HUDEP-2 (cell line): ENCODE measurements around the gene ASF1B.

Experiments used
- DNase-seq, 76 experiments: peaks; one replicate each; lab custom pipeline; 2025; ENCODE audit not compliant: unreplicated experiment in 76 of 76; lab: John Stamatoyannopoulos, UW

Gene ASF1B

GRCh38 chr19:14112051-14112808 is 24.2 kb downstream of the ASF1B start:
- no peak for DNase-seq

- DNase-seq = no peak
Observed at GRCh38 chr19:14111486-14111885, 24.9 kb downstream of the ASF1B start.

GRCh38 chr19:14110650-14111049 is 25.7 kb downstream of the ASF1B start:
- no peak for DNase-seq

GRCh38 chr19:14107581-14108461 is 28.6 kb downstream of the ASF1B start:
- DNase-seq = no peak

- DNase-seq = no peak
Observed at GRCh38 chr19:14106840-14107239, 29.5 kb downstream of the ASF1B start.

- DNase-seq = no peak
Observed at GRCh38 chr19:14105680-14106079, 30.7 kb downstream of the ASF1B start.

GRCh38 chr19:14103310-14103709 is 33.1 kb downstream of the ASF1B start:
- DNase-seq = peak in 23 of 76 experiments; percentile 9 to 44 (median 21)

- DNase-seq = no peak
Observed at GRCh38 chr19:14102756-14103155, 33.6 kb downstream of the ASF1B start.

GRCh38 chr19:14102102-14102696 is 34.2 kb downstream of the ASF1B start:
- no peak for DNase-seq

- DNase-seq = no peak
Observed at GRCh38 chr19:14101003-14101545, 35.3 kb downstream of the ASF1B start.

GRCh38 chr19:14097532-14098151 is 38.7 kb downstream of the ASF1B start:
- DNase-seq = peak in 3 of 76 experiments; percentile 8 to 25 (median 11)

GRCh38 chr19:14096272-14096992 is 40.0 kb downstream of the ASF1B start:
- DNase-seq = no peak

GRCh38 chr19:14094854-14095253 is 41.5 kb downstream of the ASF1B start:
- DNase-seq = peak in 65 of 76 experiments; percentile 17 to 85 (median 55)

GRCh38 chr19:14093117-14093823 is 43.1 kb downstream of the ASF1B start:
- DNase-seq = peak in 12 of 76 experiments; percentile 8 to 55 (median 28)

GRCh38 chr19:14091813-14092462 is 44.5 kb downstream of the ASF1B start:
- DNase-seq = peak in 12 of 76 experiments; percentile 28 to 83 (median 53)

GRCh38 chr19:14091081-14091812 is 45.1 kb downstream of the ASF1B start:
- DNase-seq = peak in 71 of 76 experiments; percentile 66 to 98 (median 87)

- peak in 67 of 76 experiments; percentile 63 to 96 (median 89) for DNase-seq
Observed at GRCh38 chr19:14090509-14091080, 45.8 kb downstream of the ASF1B start, which contains the start of gene SAMD1. Gene SAMD1 (minus strand): TSS chr19:14090751.
